OCI-M2 (cell line): ENCODE measurements around the gene CAMSAP1.

ENCODE experiments used
- DNase-seq: peaks from one replicate; lab custom pipeline; 2025; ENCODE audit not compliant: unreplicated experiment; lab: John Stamatoyannopoulos, UW

Gene CAMSAP1

DNA sequence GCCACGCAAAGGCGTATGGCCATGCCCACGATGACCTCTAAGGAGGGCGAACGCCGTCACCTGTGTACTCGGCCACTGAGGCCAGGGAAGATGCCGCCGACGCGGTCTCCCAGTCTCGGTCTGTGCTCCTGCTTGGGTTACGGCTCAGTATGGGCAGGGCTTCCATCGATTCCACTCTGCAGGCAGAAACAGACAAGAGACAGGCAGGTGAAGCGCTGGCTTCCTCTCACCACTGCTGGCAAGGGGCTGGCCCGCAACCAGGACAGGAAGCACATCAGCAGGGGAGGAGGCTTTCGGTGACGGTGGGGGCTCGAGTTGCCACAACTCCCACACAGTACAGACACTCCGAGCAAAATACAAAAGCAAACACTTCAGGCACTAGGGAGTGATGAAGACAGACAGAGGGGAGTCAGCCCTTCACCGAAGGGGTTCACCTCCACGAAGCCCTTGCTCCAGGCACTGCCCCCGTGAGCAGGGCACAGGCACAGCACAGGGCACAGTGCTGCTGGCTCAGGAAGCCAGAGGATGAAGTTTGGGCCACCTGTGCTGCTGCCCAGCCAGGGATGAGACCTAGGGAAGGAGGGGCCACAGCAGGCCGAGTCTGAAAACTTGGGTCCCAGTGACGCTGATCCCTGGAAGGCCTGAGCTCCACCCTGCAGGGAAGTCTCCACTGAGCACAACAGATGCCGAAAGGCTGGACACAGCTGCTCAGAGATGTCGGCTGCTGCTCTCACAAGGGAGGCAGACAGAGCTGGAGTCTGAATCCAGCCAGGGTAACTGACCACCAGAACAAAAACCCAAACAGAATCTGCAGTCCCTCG, 91.3 kb downstream of the CAMSAP1 start:
- DNase-seq: no peak

DNA sequence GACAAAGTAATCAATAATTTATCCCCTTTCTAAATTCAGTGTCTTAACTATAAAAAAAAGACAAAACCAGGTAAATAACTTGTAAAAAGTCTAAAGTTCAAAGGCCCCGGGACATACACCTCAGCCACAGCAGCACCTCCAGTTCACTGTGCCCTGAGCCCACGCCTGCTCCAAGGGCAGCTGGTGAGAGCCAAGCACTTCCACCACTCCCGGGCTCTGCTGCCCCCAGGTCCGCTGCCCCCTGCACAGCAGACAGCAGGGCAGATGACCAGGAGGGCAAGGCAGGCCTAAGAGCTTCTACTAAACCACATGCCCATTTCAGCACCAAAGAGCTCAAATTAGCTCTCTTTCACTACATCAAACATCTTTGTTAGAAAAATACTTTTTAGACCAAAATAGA, 91.9 kb downstream of the CAMSAP1 start:
- no peak for DNase-seq

DNA sequence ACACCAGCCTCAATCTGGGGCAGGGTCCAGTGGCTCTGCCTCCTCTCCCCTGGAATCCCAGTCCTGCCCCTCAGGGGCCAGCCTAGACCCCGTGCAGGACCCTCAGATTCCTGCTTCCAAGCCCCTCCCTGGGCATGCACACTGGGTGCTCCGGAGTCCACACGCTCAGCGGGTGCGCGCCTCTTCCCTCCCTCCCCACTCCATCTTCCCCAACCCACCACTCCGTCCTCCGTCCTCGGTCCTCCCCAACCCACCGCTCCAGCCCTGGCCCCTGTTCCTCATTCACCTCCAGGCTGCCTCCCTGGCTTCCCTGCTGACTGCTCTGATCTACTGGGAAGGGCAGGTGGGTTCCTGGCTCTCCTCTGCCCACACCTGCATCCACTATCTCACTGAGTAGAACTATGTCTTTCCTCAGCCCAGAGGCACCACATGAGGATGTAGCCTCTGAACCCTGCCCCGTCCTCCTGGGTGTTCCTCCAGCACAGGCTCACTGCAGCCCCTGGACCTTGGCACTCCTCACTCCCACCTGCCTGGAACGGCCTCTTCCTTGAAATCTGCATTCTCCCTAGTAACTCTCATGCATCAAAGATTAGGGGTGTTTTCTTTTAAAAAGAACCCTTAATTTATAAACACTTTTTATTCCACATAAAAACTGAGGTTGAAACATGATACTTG, 92.8 kb downstream of the CAMSAP1 start:
- DNase-seq: no peak

DNA sequence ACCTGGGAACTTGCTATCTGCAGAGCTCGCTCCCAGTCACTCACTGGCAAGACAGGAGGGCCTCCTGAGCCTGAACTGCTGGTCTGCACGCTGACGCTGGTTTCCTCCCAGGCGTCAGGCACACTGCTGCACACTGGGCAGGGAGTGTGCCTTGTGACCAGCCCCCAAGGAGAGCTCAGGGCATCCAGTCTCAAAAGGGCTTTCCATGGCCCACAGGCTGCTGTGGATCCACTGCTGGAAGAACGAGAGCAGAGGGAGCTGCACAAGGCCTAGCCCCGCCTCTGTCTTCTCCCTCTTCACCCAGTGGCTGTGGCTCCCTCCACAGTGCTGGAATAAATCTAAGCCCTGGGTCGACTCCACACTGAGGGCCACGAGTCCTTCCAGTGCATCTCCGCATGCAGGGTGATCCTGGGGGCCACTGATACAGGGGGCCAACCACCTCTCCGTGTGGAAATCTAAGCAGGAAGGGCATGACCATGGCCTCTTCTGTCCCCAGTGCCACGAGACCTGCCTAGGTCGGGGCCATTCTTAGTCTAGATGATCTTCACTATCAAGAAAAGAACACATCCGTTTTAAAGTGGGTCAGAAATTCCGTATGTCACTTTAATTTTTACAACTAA, 93.6 kb downstream of the CAMSAP1 start:
- DNase-seq: no peak

DNA sequence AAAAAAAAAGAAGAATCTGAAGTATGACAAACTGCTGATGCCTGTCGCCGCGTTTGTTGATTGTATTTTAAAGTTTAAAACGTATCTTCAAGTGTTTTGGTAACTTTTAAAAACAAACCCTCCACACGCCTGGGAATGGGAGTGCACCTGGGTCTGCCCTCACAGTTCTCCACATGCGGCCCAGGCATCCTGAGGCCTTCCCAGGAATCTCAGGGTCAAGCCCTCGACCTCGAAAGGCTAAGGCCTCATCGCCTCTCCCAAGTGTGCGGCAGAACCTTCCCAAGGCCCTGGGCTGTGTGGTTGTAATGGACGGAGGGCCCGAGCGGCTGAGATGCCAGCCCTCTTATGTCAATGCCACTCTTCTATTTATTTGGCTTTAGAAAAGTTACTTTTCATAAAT, 94.4 kb downstream of the CAMSAP1 start:
- no peak for DNase-seq

DNA sequence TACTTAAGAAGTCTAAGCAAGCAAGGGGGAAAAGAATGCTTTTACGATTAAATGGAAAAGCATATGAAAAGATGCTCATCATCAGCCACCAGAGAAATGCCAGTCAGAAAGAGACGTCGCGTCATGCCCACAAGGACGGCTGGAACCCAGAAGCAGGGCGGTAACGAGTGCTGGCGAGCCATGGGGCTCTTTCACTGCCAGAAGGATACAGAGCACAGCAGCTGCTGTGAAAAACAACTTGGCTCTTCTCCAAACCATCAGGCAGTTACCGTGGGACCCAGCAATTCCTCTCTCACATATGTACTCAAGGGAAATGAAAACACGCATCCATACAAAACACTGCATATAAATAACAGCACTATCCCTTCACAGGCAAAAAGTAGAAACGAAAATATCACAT, 95.5 kb downstream of the CAMSAP1 start:
- DNase-seq: no peak

DNA sequence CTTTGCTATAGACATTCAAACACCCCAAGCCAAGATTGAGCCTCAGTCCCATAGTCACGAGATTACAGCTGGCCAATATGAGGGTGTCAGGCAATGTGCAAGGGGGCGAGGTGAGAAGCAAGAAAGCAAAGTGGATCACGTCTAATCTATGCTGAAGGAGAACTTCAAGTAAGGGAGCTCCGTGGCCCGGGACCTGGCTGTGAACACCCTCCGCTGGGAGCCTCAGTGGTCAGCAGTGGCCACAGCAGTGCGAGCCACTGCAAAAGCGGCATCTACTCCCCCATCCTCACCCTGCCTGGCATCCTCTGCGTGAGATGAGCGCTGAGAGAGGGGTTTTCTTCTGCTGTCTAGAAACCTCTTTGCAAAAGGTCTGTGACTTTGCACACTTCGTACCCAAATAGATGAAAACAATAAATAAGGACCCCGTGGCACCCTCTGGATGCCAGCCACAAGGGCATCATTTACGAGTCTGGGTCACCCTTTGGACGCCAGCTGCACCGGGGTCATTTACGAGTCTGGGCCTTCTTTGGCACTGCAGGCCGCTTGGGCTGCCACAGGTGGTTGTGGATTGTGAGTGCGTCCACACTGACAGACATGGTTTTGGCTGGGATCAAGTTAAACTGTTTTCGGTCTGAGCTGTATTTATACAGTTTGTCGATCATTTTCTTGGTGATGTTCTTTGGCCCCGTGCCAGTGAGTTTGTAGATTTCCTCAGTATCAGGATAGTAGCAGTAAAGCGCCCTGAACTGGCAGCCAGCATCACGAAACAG, 96.4 kb downstream of the CAMSAP1 start:
- no peak for DNase-seq

DNA sequence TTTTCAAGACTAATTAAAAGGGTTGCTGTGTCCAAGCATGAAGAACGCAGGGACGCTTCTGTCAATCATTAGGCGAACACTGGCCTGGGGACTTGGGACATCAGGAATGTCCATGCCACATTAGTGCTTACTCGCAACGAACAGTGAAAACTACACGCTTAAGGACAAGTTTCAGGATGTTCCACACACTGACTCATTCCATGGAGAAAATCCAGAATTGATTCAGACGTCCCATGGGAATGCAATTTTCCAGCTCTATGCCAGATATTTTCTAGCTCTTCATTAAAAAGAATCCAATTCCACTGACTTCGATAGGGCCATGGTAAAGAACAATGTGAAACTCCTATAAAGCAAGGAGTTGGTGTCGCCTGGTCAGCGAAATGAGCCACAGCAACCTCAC, 98.2 kb downstream of the CAMSAP1 start:
- no peak for DNase-seq

DNA sequence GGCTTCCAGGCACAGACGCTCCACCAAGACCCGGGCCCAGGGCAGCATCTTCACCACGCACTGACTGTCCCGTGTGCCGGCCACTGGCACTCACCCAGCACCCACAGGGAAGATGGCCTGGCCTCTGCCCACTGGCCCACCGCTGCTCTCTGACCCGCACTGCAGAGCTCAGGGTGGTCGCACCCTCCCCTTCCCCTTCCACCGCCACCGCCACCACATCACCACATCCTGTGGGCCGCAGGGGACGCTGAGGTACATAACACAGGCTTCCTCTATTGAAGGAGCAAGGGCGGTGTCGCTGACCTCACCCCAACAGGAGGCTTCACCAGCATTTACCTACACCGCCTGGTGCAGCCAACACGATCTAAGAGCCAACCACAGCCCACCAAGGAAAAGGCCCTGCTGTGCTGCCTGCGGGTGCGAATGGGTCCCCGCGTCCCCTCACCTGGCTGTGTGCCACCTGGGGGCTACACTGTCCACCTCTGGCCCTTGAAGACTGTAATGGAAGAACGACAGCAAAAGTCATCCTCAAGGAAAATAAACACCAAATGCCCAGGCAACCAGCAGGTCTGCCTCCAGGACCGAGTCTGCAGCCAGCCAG, 101.8 kb downstream of the CAMSAP1 start:
- no peak for DNase-seq

DNA sequence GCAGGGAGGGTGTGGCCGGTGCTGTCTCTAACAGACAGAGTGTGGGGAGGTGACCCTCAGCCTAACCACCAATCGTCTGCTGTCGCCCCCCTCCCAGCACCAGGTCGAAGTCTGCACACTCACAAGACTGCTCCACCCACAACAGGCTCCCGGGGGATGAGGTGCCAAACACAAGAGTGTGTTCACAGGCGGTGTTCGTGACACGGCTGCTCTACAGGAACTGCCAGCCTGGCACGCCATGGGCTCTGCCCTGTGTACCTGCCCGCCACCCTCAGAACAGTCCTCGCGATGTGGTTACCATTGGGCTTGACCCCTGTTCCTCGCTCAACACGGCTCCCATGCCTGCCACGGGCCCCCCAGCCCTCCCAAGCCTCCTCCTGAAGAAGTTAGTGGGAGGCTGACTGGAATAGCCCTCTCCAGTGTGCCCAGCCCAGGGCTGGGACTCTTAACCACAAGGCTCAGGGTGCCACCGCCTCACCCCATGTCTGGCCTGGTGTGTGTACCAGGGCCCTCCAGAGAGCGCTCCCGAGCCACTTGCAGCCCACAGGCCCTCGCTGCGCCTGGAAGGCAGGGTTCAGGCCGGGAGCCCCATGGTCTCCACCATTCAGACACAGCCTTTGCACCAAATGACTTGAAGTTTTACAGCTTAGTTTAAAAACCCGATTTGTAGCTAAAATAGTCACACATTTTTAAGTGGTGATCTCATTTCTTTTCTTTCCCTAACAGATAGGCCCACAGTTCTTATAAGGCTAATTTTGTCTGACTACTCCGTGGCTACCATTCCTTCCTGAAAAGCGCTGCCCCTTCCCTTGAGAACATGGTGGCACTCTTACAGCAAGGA, 102.5 kb downstream of the CAMSAP1 start:
- no peak for DNase-seq

DNA sequence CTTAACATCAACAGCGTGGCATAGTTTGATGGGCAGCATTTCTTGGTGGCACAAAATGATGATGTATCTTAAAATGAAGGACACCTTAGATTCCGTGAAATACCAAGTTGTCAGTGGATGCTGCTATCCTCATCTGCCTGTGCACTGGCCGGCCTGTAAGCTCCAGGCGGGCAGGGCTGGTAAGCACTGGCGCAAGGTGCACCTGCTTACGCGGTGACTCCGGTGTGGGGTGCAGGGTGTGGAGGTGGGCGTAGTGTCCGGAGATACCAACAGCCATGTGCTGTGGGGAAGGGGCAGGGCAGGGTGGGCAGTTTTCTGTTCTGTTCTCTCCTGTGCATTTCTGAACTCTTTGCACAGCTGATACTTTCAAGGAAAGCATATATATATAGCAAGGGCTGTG, 103.9 kb downstream of the CAMSAP1 start:
- DNase-seq: no peak

DNA sequence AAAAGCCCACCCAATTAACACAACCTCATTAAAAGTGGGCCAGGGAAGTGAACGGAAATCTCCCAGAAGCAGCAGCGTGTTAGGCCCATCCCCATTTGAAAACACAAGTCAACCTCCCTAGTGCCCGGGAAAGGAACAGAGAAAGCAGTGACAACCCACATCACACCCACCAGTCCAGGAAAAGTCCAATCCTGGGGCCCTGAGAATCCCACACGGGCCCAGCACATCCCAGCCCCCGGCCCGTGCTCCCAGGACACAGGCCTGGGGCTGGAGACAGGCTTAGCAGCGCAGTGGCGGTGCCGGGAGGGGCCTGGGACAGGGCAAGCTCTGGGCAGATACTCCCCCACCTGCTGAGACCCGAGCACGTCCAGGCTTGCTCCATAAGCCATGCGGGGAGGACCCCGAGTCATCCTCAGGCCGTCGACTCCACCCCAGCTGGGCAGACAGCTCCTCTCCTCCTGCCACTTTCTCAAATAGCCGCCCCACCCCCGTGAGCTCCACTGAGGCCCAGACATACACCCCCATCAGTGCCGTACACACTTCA, 104.4 kb downstream of the CAMSAP1 start:
- no peak for DNase-seq

DNA sequence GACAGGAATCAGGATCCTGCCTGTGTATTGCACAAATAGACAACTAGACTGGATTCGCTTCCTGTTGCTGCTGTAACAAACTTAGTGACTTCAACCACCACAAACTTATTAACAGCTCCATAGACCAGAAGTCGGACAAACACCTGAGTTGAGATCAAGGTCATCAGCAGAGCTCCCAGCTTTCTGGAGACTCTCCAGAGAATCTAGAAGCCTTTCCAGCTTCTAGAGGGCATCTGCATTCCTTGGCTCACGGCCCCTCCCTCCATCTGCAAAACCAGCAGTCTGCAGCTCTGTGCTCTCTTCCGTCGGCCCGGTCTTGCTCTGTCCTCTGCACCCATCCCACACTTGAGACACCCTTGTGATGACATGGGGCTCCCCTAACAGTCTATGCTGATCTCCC, 106.3 kb downstream of the CAMSAP1 start:
- DNase-seq: no peak

DNA sequence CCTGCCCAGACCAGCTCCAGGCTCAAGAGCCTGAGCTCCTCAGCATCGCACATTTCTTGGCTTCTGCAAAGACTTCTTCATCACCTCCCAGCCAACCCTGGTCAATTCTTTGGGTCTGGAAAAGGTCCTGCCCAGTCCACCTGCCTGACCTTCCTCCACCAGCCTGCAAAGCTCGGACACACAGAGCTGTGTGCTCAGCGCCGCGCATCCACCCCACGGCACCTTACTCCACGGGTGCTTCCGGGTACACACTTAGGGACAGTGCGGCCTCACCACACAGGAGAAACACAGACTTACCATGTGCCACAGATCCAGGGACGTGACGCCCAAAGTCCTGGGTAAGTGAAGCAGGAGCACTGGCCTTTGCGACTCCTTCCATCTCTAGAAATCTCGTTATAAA, 108.1 kb downstream of the CAMSAP1 start:
- no peak for DNase-seq

DNA sequence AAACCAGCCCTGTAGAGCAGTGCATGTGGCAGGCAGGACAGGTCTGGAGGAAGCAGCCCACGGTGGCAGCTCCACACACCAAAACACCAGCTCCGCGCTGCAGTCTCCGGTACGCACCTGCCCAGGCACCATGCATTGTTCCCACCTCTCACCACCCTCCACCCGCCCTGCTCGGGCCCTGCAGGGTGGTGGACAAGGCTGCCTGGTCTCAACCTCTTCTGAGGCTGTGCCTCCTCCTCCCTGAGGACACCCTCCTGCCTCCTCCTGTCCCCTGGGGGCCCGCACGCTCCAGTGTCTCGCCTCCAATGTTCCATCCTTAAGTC, 109.1 kb downstream of the CAMSAP1 start:
- no peak for DNase-seq

DNA sequence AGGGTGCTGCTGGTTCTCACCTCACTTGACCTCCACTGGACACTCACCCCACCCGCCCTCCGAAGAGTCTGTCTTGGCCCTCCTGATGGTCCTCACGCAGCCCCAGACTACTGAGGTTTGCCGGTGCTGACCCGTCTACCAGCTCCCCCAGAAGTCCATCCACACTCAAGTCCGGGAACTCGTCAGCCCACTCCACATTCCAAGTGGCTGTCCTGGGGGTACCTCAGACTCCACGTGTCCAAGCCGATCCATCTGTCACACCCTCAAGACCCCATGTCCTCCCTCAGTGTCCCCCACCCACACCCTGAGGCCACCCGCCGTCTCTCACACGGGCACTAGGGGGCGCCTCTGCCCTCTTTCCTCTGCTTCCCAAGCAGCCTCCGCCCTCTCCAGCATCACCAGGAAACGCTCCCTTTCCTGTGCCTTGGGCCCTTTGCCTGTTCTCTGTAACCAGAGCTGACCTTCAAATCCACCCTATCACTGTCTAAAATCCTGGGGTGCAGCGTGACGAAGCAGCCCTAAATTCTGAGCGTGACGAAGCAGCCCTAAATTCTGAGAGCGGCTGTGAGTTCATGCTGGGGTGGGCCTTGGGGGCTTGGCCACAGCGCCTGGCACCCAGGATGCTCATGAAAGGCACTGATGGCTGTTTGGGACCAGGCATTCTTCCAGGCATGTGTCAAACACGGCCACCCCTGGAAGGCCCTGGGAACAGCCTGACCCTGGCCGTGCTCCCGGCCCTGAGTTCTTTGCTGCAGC, 109.7 kb downstream of the CAMSAP1 start:
- DNase-seq: no peak

DNA sequence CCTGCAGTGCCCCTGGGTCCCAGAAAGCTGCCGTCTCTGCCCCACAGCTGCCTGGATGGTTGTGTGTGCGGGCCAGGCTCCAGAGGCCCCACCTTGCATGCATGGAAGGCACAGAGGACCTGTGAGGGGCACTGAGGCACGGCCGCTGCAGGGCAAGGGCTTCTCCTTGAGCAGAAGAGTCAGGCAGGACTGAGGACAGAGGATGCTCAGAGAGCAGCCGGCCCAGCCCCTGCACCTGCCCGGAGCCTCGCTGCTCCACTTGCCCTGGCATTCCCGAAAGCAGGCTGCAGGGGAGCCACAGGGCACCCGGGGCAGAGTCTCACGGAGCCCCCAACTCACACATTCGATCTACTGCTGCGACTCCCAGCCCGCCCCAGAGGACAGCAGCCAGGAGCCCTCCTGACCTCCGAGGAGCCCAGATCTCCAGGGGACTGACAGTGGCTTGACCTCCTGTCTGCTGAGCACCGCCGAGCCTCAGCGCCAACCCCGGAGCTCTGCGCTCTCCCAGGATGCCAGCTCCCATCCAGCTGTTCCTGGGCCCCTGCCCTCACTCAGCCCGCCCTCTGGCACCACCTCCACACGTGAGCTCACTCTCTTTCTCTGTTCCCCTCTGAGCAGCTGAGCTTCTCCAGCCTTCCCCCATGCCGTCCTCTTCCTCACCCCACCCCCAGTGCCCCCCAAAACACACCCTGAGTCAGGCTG, 110.4 kb downstream of the CAMSAP1 start:
- no peak for DNase-seq

DNA sequence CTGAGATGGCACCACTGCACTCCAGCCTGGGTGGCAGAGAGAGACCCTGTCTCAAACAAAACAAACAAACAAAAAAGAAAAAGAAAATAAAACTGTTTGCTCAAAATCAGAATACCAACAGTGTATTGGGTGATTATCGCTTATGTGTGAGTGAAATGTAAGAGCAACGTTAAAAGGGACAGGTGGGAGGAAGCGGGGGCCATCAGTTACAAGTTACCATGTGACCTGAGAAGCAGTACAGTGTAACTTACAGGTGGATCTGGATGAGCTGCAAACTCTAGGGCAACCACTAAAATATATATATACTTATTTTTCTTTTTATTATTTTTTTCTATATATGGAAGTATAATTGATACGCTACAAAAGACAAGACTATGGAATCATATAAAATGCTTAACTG, 112.0 kb downstream of the CAMSAP1 start:
- DNase-seq: no peak

DNA sequence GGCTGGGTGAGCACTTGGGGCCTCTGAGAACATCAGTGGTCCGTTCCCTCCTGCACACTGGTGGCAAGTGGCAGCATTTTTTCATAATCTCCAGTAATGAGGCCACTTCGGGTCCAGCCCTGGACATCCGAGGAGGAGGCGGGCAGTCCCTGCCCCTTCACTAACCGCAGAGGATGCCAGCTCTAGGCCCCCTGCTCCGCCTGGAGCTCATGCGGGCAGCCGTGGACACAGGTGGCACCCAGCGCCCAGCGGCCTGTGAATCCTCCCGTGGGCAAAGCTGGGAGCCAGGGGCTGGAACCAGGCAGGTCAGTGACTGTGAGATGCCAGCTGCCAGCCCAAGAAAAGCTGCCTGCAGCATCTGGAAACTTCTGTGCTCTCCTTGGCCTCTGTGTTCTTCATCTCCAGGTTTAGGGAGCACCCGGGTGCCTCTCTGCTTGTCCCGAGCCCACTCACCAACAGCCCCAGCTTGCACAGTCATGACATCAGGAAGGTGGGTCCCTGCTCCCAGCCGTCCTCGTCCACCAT, 112.9 kb downstream of the CAMSAP1 start:
- no peak for DNase-seq
